HCT116 (cell line): ENCODE data around the gene MYADML2. TPM values are rescaled to one million over a fixed set of nuclear protein-coding genes. Genes with fewer than 3 reads are reported as not detected.

Experiments
- ATAC-seq: fragments of 200-7000 bp; cut with Tn5 transposase; 2 replicates; pipeline ENCODE4 v1.9.1; 2020; ENCODE audit warnings: mild to moderate bottlenecking, moderate library complexity
- BruUV-seq: library from RNA; stranded (reverse); fragments of 400-500 nt; replicated peaks from 2 replicates; lab custom pipeline; 2021; lab: Mats Ljungman, UMichigan
- CTCF ChIA-PET: fragments of 300-600 bp; sonication (Branson Sonifier 250); formaldehyde crosslinking; loops from one replicate; lab custom pipeline; 2021; ENCODE audit warnings: antibody characterized with exemption; lab: Charles Lee
- POLR2A ChIA-PET: fragments of 300-600, 350-600 bp; sonication (Branson Sonifier 250); formaldehyde crosslinking; loops from one replicate; lab custom pipeline; 2021; ENCODE audit warnings: antibody characterized with exemption; lab: Charles Lee
- RAD21 ChIA-PET, 2 experiments: fragments of 300-600 bp; sonication (Branson Sonifier 250); formaldehyde crosslinking; loops; one replicate each; lab custom pipeline; 2023; ENCODE audit warnings: low total read pairs in 2 of 2; ENCODE audit not compliant: uncharacterized antibody in 2 of 2, unreplicated experiment in 2 of 2, low non-redundant PET in 1 of 2; lab: Charles Lee
- DNase-seq: peaks from one replicate; pipeline ENCODE4 v3.0.0-alpha.2; 2010; ENCODE audit warnings: low read depth, low spot score
- H2AFZ ChIP-seq: fragments of 200-600 bp; shearing (Covaris generic), sonication (generic); 2 replicates; pipeline ENCODE4 v1.6.1; 2017; ENCODE audit warnings: low read depth, mixed run types, mixed read lengths, antibody characterized with exemption, low read length; ENCODE audit not compliant: poor library complexity, severe bottlenecking
- H3K27ac ChIP-seq: 2 replicates; pipeline ENCODE4 v1.5.1; 2012; ENCODE audit warnings: low read depth, low read length
- H3K27me3 ChIP-seq: fragments of 200-600 bp; sonication (generic); 2 replicates; pipeline ENCODE4 v1.6.1; 2016; ENCODE audit warnings: mixed run types, low read length, mixed read lengths; ENCODE audit not compliant: insufficient read depth
- H3K36me3 ChIP-seq, 2 experiments: fragments of 200-500 bp in 1 of 2; fragments of 200-600 bp in 1 of 2; sonication (Bioruptor generic) in 1 of 2; sonication (generic) in 1 of 2; 2 replicates each; pipeline versions ENCODE4 v1.5.1 to v1.6.1; 2014 to 2016; ENCODE audit warnings: low read length in 2 of 2, inconsistent platforms in 1 of 2, mixed read lengths in 1 of 2, mixed run types in 1 of 2; ENCODE audit not compliant: insufficient read depth in 2 of 2, control insufficient read depth in 1 of 2
- H3K4me1 ChIP-seq, 2 experiments: fragments of 200-600 bp in 1 of 2; sonication (generic) in 1 of 2; 2 replicates each; pipeline versions ENCODE4 v1.5.1 to v1.6.1; 2012 to 2017; ENCODE audit warnings: low read length in 2 of 2, inconsistent platforms in 1 of 2, mild to moderate bottlenecking in 1 of 2, mixed read lengths in 1 of 2, mixed run types in 1 of 2, moderate library complexity in 1 of 2; ENCODE audit not compliant: insufficient read depth in 2 of 2, control insufficient read depth in 1 of 2
- H3K4me2 ChIP-seq: fragments of 200-600 bp; sonication (generic); 2 replicates; pipeline ENCODE4 v1.6.1; 2017; ENCODE audit warnings: mixed run types, low read length, mixed read lengths
- H3K4me3 ChIP-seq, 2 experiments: fragments of 200-600 bp in 1 of 2; sonication (generic) in 1 of 2; replicated peaks in 1 of 2; 2 replicates each; pipeline ENCODE4 v1.5.1; 2011 to 2016; ENCODE audit warnings: low read length in 2 of 2, control low read depth in 1 of 2, low read depth in 1 of 2, mild to moderate bottlenecking in 1 of 2, mixed read lengths in 1 of 2, mixed run types in 1 of 2
- H3K79me2 ChIP-seq: fragments of 200-600 bp; sonication (generic); 2 replicates; pipeline ENCODE4 v1.6.1; 2017; ENCODE audit warnings: mild to moderate bottlenecking, mixed run types, low read length, moderate library complexity, mixed read lengths; ENCODE audit not compliant: insufficient read depth
- H3K9ac ChIP-seq: fragments of 200-600 bp; sonication (generic); 2 replicates; pipeline ENCODE4 v1.6.1; 2016; ENCODE audit warnings: low read length, mixed read lengths
- H3K9me2 ChIP-seq: fragments of 200-600 bp; sonication (generic), shearing (Covaris generic); 2 replicates; pipeline ENCODE4 v1.6.1; 2017; ENCODE audit warnings: mixed run types, mild to moderate bottlenecking, moderate library complexity; ENCODE audit not compliant: insufficient read depth
- H3K9me3 ChIP-seq, 2 experiments: fragments of 200-500 bp in 1 of 2; fragments of 200-600 bp in 1 of 2; sonication (Bioruptor generic) in 1 of 2; sonication (generic) in 1 of 2; 2 replicates each; pipeline ENCODE4 v1.6.1; 2014 to 2017; ENCODE audit warnings: low read length in 2 of 2, mixed read lengths in 2 of 2, inconsistent platforms in 1 of 2, low read depth in 1 of 2, mild to moderate bottlenecking in 1 of 2, mixed run types in 1 of 2, moderate library complexity in 1 of 2; ENCODE audit not compliant: control insufficient read depth in 1 of 2, insufficient read depth in 1 of 2
- H4K20me1 ChIP-seq: fragments of 200-600 bp; sonication (generic), shearing (Covaris generic); 2 replicates; pipeline ENCODE4 v1.6.1; 2017; ENCODE audit warnings: mixed run types, mild to moderate bottlenecking, moderate library complexity; ENCODE audit not compliant: insufficient read depth
- ATF3 ChIP-seq: IDR thresholded peaks from 2 replicates; pipeline ENCODE4 v1.6.1; 2012
- EZH2 ChIP-seq: fragments of 200-600 bp; sonication (generic); IDR thresholded peaks from 2 replicates; pipeline ENCODE4 v1.6.1; 2017; ENCODE audit warnings: antibody characterized with exemption, mixed run types
- REST ChIP-seq: IDR thresholded peaks from 2 replicates; pipeline ENCODE4 v1.6.1; 2012; ENCODE audit warnings: low read depth
- ZNF274 ChIP-seq: fragments of 200-500 bp; sonication (Bioruptor generic); IDR thresholded peaks from 2 replicates; pipeline ENCODE4 v1.6.1; 2014; ENCODE audit warnings: mild to moderate bottlenecking, low read depth, low read length, inconsistent platforms
- intact Hi-C: fragments of 100-400 bp; cut with micrococcal nuclease; formaldehyde crosslinking; loops from 2 replicates; pipeline ENCODE4 v1.10.0; 2022
- total RNA-seq: library from RNA; stranded (reverse); gene quantifications from one replicate; pipeline ENCODE4 v1.2.1, GENCODE V29; 2021; ENCODE audit not compliant: unreplicated experiment

The MYADML2 gene
- total RNA-seq, 1 experiment from 2014 or later = not detected

GRCh38 chr17:81958633-81959342, 11.8 kb upstream of the MYADML2 start:
- Histone ChIP-seq H3K9me2 (no peaks in the 10 kb centered on the region), H2AFZ (no peak overlapping the region), H3K9me3 (no peaks in the 10 kb centered on the region), H3K4me1 (peaks cover 11 to 22% of the 10 kb centered on the region in 2 experiments), H3K9ac (no peak overlapping the region), H3K27me3 (no peaks in the 10 kb centered on the region), H3K4me2 (peak overlapping the region; percentile 99), H3K79me2 (no peaks in the 10 kb centered on the region), H4K20me1 (no peaks in the 10 kb centered on the region), H3K27ac (peak overlapping the region; percentile 67; the same call in 1 of the 2 replicates), H3K4me3 (peak overlapping the region in 1 of 2 experiments; percentile 69; a peak in 1 of 4 replicates), H3K36me3 (no peaks in the 10 kb centered on the region)
- BruUV-seq = no TSS peak
- POLR2A ChIA-PET = interaction anchor here (1.0 kb wide), 2 partner anchors 42 to 58 kb away, joined by 3 to 4 read pairs; no protein-coding TSS in a partner anchor
- ATAC-seq (no peak), DNase-seq (no peak)
- intact Hi-C loops = loop anchor here (1.0 kb wide), 1 partner anchor 63 kb away; no protein-coding TSS in a partner anchor
- TF ChIP-seq EZH2 (no peak), ZNF274 (no peak), REST (no peak), ATF3 (no peak)
- CTCF ChIA-PET = interaction anchor here (0.6 to 3.1 kb wide), 20 partner anchors 8 to 224 kb away, joined by 3 to 151 read pairs (median 4); partner anchors contain the start of genes ASPSCR1, CENPX, DCXR and LRRC45
- RAD21 ChIA-PET = interaction anchor here (1.0 to 2.4 kb wide), 4 partner anchors 63 to 79 kb away, joined by 3 to 50 read pairs (median 25); partner anchors contain the start of genes CENPX (in 2 of the 2), LRRC45 (in 2 of the 2) and DCXR (in 1 of the 2)
